Gastrocnemius medialis (tissue), 4 donors: ENCODE data around the gene AANAT. TPM values are rescaled to one million over a fixed set of nuclear protein-coding genes. Genes with fewer than 3 reads are reported as not detected.
"Not testable (repeated sequence)": the region's sequence is repeated elsewhere in the genome, so short reads cannot be mapped to it uniquely, and the experiment has no call there.

Experiments used
- ATAC-seq, 2 donors: fragments of 150-250 bp; one replicate each; pipeline ENCODE4 v1.9.1; 2016
- DNase-seq, 2 donors: peaks; one replicate each; pipeline ENCODE4 v3.0.0-alpha.2; 2019
- H3K27ac ChIP-seq, 4 donors: fragments of 200-600 bp; sonication (generic); 1 replicate in 1 of 4; 2 replicates in 3 of 4; pipeline ENCODE4 v1.5.1; 2016 to 2018; ENCODE audit warnings: mild to moderate bottlenecking in 2 of 4, moderate library complexity in 1 of 4
- H3K27me3 ChIP-seq, 3 donors: fragments of 200-600 bp; sonication (generic) in 2 of 3; 1 replicate in 1 of 3; 2 replicates in 2 of 3; pipeline versions ENCODE4 v1.5.1 to v1.6.0; 2016 to 2019; ENCODE audit warnings: mild to moderate bottlenecking in 1 of 3, moderate library complexity in 1 of 3
- H3K36me3 ChIP-seq, 2 donors: fragments of 200-600 bp; sonication (generic) in 1 of 2; one replicate each; pipeline ENCODE4 v1.5.1; 2017 to 2018
- H3K4me1 ChIP-seq, 2 donors: fragments of 200-600 bp; sonication (generic) in 1 of 2; one replicate each; pipeline ENCODE4 v1.5.1; 2016 to 2017; ENCODE audit warnings: mild to moderate bottlenecking in 2 of 2
- H3K4me3 ChIP-seq, 4 donors: fragments of 200-600 bp; sonication (generic) in 3 of 4; 1 replicate in 1 of 4; 2 replicates in 3 of 4; pipeline ENCODE4 v1.5.1; 2016 to 2019; ENCODE audit warnings: mild to moderate bottlenecking in 2 of 4
- H3K9me3 ChIP-seq, 3 donors: fragments of 200-600 bp; sonication (generic) in 2 of 3; 1 replicate in 1 of 3; 2 replicates in 2 of 3; pipeline ENCODE4 v1.5.1; 2016 to 2019
- CTCF ChIP-seq, 5 experiments: fragments of 450-650 bp in 3 of 5; fragments of 200-600 bp in 2 of 5; sonication (generic) in 2 of 5; IDR thresholded peaks in 4 of 5; conservative IDR thresholded peaks in 1 of 5; 1 replicate in 4 of 5; 2 replicates in 1 of 5; pipeline ENCODE4 v1.5.1; 2016 to 2019; ENCODE audit warnings: antibody characterized with exemption in 5 of 5, mild to moderate bottlenecking in 3 of 5, moderate library complexity in 3 of 5
- POLR2A ChIP-seq, 2 donors: fragments of 450-650 bp; IDR thresholded peaks; one replicate each; pipeline ENCODE4 v1.6.1; 2017; ENCODE audit warnings: antibody characterized with exemption in 2 of 2, mild to moderate bottlenecking in 2 of 2, moderate library complexity in 2 of 2
- in situ Hi-C, 4 donors: fragments of 200-750 bp; cut with MboI; loops; one replicate each; pipeline versions ENCODE4 v1.15.0 to v1.8.0; 2017; ENCODE audit warnings: low sequenced_read_pairs in 4 of 4
- intact Hi-C: fragments of 100-400 bp; cut with DNase I; formaldehyde crosslinking; loops from one replicate; pipeline ENCODE4 v1.15.1; 2023; ENCODE audit warnings: low total_unique reads
- total RNA-seq, 4 donors: library from RNA; depleted of rRNA; stranded (reverse); fragments of >200 nt; gene quantifications; one replicate each; pipeline versions ENCODE4 v1.1.0 to v1.2.3, GENCODE V29; 2016

The AANAT gene
- total RNA-seq, 4 donors from 2014 or later = not detected

- Histone ChIP-seq H3K27ac (peak overlapping the region; percentile 90 to 94 (median 92)), H3K4me3 (peak overlapping the region; percentile 39 to 74 (median 60)), H3K9me3 (no peaks in the 10 kb centered on the region), H3K36me3 (no peaks in the 10 kb centered on the region), H3K27me3 (no peaks in the 10 kb centered on the region), H3K4me1 (peaks cover 44 to 46% of the 10 kb centered on the region in 2 donors)
- ATAC-seq (no peak), DNase-seq (no peak)
- TF ChIP-seq POLR2A (IDR thresholded peaks at IDR 0.05) = no peak
- TF ChIP-seq CTCF (IDR thresholded peaks at IDR 0.05 in 4 of 5, conservative IDR thresholded peaks at IDR 0.05 in 1 of 5) = no peak
- intact Hi-C loops (no loop called here), in situ Hi-C loops (no loop called here)
These were observed 34.5 kb downstream of the AANAT start for GRCh38 chr17:76501827-76502307.

GRCh38 chr17:76502341-76503211 is 35.2 kb downstream of the AANAT start:
- Histone ChIP-seq H3K27me3 (no peaks in the 10 kb centered on the region), H3K36me3 (no peaks in the 10 kb centered on the region), H3K4me1 (peaks cover 37 to 39% of the 10 kb centered on the region in 2 donors), H3K4me3 (no peak overlapping the region), H3K9me3 (no peaks in the 10 kb centered on the region), H3K27ac (peak overlapping the region in 2 of 4 donors; percentile 90 to 94)
- in situ Hi-C loops (no loop called here), intact Hi-C loops (no loop called here)
- TF ChIP-seq CTCF (IDR thresholded peaks at IDR 0.05 in 4 of 5, conservative IDR thresholded peaks at IDR 0.05 in 1 of 5) (no peak), POLR2A (IDR thresholded peaks at IDR 0.05) (no peak)
- DNase-seq = no peak
- no peak for ATAC-seq

GRCh38 chr17:76504117-76504516 is 36.7 kb downstream of the AANAT start:
- H3K4me3 ChIP-seq = no peak overlapping the region
- in situ Hi-C loops (no loop called here), intact Hi-C loops (no loop called here)
- no peaks in the 10 kb centered on the region for H3K36me3 ChIP-seq
- no peaks in the 10 kb centered on the region for H3K27me3 ChIP-seq
- TF ChIP-seq POLR2A (IDR thresholded peaks at IDR 0.05) (no peak), CTCF (IDR thresholded peaks at IDR 0.05 in 4 of 5, conservative IDR thresholded peaks at IDR 0.05 in 1 of 5) (no peak)
- H3K4me1 ChIP-seq = peaks cover 21 to 24% of the 10 kb centered on the region in 2 donors
- no peak for DNase-seq
- no peak for ATAC-seq
- H3K9me3 ChIP-seq = no peaks in the 10 kb centered on the region
- no peak overlapping the region for H3K27ac ChIP-seq

- peak; percentile 63 to 77 for DNase-seq
- peak; percentile 71 to 77 for ATAC-seq
- intact Hi-C loops = loop anchor here (1.0 to 5.0 kb wide), 3 partner anchors 40 to 204 kb away; no protein-coding TSS in a partner anchor
- H3K4me1 ChIP-seq = peaks cover 3 to 11% of the 10 kb centered on the region in 2 donors
- peak overlapping the region in 3 of 4 donors; percentile 40 to 72 (median 68) for H3K27ac ChIP-seq
- no peak overlapping the region for H3K4me3 ChIP-seq
- H3K27me3 ChIP-seq = no peaks in the 10 kb centered on the region
- TF ChIP-seq CTCF (IDR thresholded peaks at IDR 0.05 in 4 of 5, conservative IDR thresholded peaks at IDR 0.05 in 1 of 5) (peak; percentile 94 to 99 (median 96)), POLR2A (IDR thresholded peaks at IDR 0.05) (no peak)
- in situ Hi-C loops = loop anchor here (5.0 kb wide), 1 partner anchor 39 kb away; the partner anchor contains the start of gene AANAT (in 4 of the 4)
- H3K36me3 ChIP-seq = no peaks in the 10 kb centered on the region
- no peaks in the 10 kb centered on the region for H3K9me3 ChIP-seq
These were observed 39.3 kb downstream of the AANAT start for GRCh38 chr17:76506408-76507345.

GRCh38 chr17:76508472-76509063 is 41.2 kb downstream of the AANAT start:
- ATAC-seq, DNase-seq, H3K27ac ChIP-seq, H3K4me1 ChIP-seq, H3K27me3 ChIP-seq, H3K36me3 ChIP-seq, H3K9me3 ChIP-seq, H3K4me3 ChIP-seq: not testable (repeated sequence)
- in situ Hi-C loops (loop anchor here (5.0 kb wide), 1 partner anchor 41 kb away; the partner anchor contains the start of gene AANAT (in 4 of the 4)), intact Hi-C loops (loop anchor here (5.0 kb wide), 1 partner anchor 206 kb away; no protein-coding TSS in a partner anchor)
